Aorta (tissue), 5 donors: ENCODE measurements around the gene RTN4IP1. TPM values are rescaled to one million over a fixed set of nuclear protein-coding genes. Genes with fewer than 3 reads are reported as not detected.

Source experiments
- ATAC-seq: fragments of 200-7000 bp; cut with Tn5 transposase; one replicate; pipeline ENCODE4 v1.9.1; 2022; ENCODE audit warnings: moderate library complexity; ENCODE audit not compliant: low FRiP score
- DNase-seq, 2 donors: peaks; one replicate each; pipeline ENCODE4 v3.0.0-alpha.2; 2020
- H3K27ac ChIP-seq, 2 donors: one replicate each; pipeline ENCODE4 v1.5.1; 2013; ENCODE audit warnings: low read length in 2 of 2, mild to moderate bottlenecking in 2 of 2, moderate library complexity in 2 of 2, control low read depth in 1 of 2, inconsistent platforms in 1 of 2, low read depth in 1 of 2
- H3K27me3 ChIP-seq, 2 donors: one replicate each; pipeline ENCODE4 v1.6.1; 2013; ENCODE audit warnings: control low read depth in 1 of 2, low read length in 1 of 2, mild to moderate bottlenecking in 1 of 2, moderate library complexity in 1 of 2; ENCODE audit not compliant: insufficient read depth in 2 of 2, control insufficient read depth in 1 of 2
- H3K36me3 ChIP-seq, 2 donors: one replicate each; pipeline ENCODE4 v1.6.1; 2013; ENCODE audit warnings: control low read depth in 1 of 2, low read length in 1 of 2, mild to moderate bottlenecking in 1 of 2; ENCODE audit not compliant: insufficient read depth in 2 of 2, control insufficient read depth in 1 of 2
- H3K4me1 ChIP-seq, 2 donors: one replicate each; pipeline ENCODE4 v1.6.1; 2013; ENCODE audit warnings: low read length in 2 of 2, control low read depth in 1 of 2, mild to moderate bottlenecking in 1 of 2, moderate library complexity in 1 of 2; ENCODE audit not compliant: insufficient read depth in 2 of 2, control insufficient read depth in 1 of 2
- H3K4me3 ChIP-seq, 2 donors: one replicate each; pipeline ENCODE4 v1.5.1; 2013; ENCODE audit warnings: low read length in 2 of 2, control low read depth in 1 of 2, mild to moderate bottlenecking in 1 of 2
- H3K9me3 ChIP-seq: one replicate; pipeline ENCODE4 v1.6.1; 2013; ENCODE audit warnings: mild to moderate bottlenecking, low read length; ENCODE audit not compliant: control insufficient read depth
- WGBS, 2 donors: extraction: QIAGEN DNeasy Blood & Tissue Kit; methylation state at CpG; one replicate each; pipeline ENCODE4 v1.1.7; 2013; 5-methylcytosine and 5-hydroxymethylcytosine counted together
- intact Hi-C, 2 donors: fragments of 100-400 bp; cut with DNase I; formaldehyde crosslinking; loops; one replicate each; pipeline versions ENCODE4 v1.14.2 to v1.15.0; 2022
- polyA plus RNA-seq, 2 donors: library from polyadenylated mRNA; stranded (reverse); fragments of 200-250 nt; gene quantifications; one replicate each; pipeline ENCODE4 v1.2.3, GENCODE V29; 2013
- total RNA-seq, 2 donors: library from RNA; stranded (reverse); fragmentation: NEBNext Ultra II Directional; extraction: Animal tissue kit (Norgen Biotek cat#: 25700); gene quantifications; one replicate each; pipeline ENCODE4 v1.2.1, GENCODE V29; 2021
- donor health status: healthy with polysubstance abuse.
- donor health status: Bipolar disorder and iron deficiency.
- donor health status: DM: no; HTN: no; CAD: no.
- donor health status: DM: no; HTN: no; CAD: no.
- donor health status: DM: yes; HTN: yes; CAD: no.

Gene RTN4IP1
- total and polyA plus RNA-seq, 4 donors = 2.5 to 3.6 (median 3.1) TPM

- Histone ChIP-seq H3K27me3 (no peaks in the 10 kb centered on the region), H3K4me3 (no peak overlapping the region), H3K36me3 (no peaks in the 10 kb centered on the region), H3K9me3 (no peaks in the 10 kb centered on the region), H3K4me1 (no peaks in the 10 kb centered on the region), H3K27ac (no peak overlapping the region)
- 87 to 92% methylated on average over 3 of the region's 3 CpGs for WGBS, 2 donors
- intact Hi-C loops = no loop called here
- DNase-seq (no peak), ATAC-seq (no peak)
Observed at GRCh38 chr6:106529438-106529837, 99.9 kb downstream of the RTN4IP1 start.

- intact Hi-C loops = no loop called here
- ATAC-seq (no peak), DNase-seq (no peak)
- no peak overlapping the region for H3K4me3 ChIP-seq
- 79 to 81% methylated on average over 2 of the region's 2 CpGs for WGBS, 2 donors
- H3K36me3 ChIP-seq = no peaks in the 10 kb centered on the region
- no peaks in the 10 kb centered on the region for H3K27me3 ChIP-seq
- no peak overlapping the region for H3K27ac ChIP-seq
- H3K4me1 ChIP-seq = no peaks in the 10 kb centered on the region
- H3K9me3 ChIP-seq = no peaks in the 10 kb centered on the region
Observed at GRCh38 chr6:106528521-106528920, 100.8 kb downstream of the RTN4IP1 start.

- intact Hi-C loops = no loop called here
- no peaks in the 10 kb centered on the region for H3K4me1 ChIP-seq
- H3K36me3 ChIP-seq = no peaks in the 10 kb centered on the region
- WGBS, 2 donors = 52 to 59% methylated on average over 3 of the region's 3 CpGs
- no peak for DNase-seq
- H3K27me3 ChIP-seq = no peaks in the 10 kb centered on the region
- H3K9me3 ChIP-seq = no peaks in the 10 kb centered on the region
- ATAC-seq = no peak
- no peak overlapping the region for H3K27ac ChIP-seq
- H3K4me3 ChIP-seq = no peak overlapping the region
Observed at GRCh38 chr6:106527979-106528378, 101.3 kb downstream of the RTN4IP1 start.

GRCh38 chr6:106527117-106527516, 102.2 kb downstream of the RTN4IP1 start:
- no peaks in the 10 kb centered on the region for H3K27me3 ChIP-seq
- ATAC-seq (no peak), DNase-seq (no peak)
- no peak overlapping the region for H3K27ac ChIP-seq
- H3K9me3 ChIP-seq = no peaks in the 10 kb centered on the region
- no peak overlapping the region for H3K4me3 ChIP-seq
- intact Hi-C loops = no loop called here
- no peaks in the 10 kb centered on the region for H3K36me3 ChIP-seq
- H3K4me1 ChIP-seq = no peaks in the 10 kb centered on the region
- 56 to 66% methylated on average over 2 of the region's 2 CpGs for whole genome bisulfite sequencing, 2 donors

GRCh38 chr6:106525882-106526275, 103.4 kb downstream of the RTN4IP1 start:
- Histone ChIP-seq H3K4me1 (no peaks in the 10 kb centered on the region), H3K27me3 (no peaks in the 10 kb centered on the region), H3K36me3 (no peaks in the 10 kb centered on the region), H3K4me3 (no peak overlapping the region), H3K9me3 (no peaks in the 10 kb centered on the region), H3K27ac (no peak overlapping the region)
- intact Hi-C loops = no loop called here
- no peak for ATAC-seq
- DNase-seq = no peak
- 87 to 94% methylated on average over 1 of the region's 1 CpG for WGBS, 2 donors

- Histone ChIP-seq H3K36me3 (no peaks in the 10 kb centered on the region), H3K4me1 (no peaks in the 10 kb centered on the region), H3K27ac (no peak overlapping the region), H3K4me3 (no peak overlapping the region), H3K9me3 (no peaks in the 10 kb centered on the region), H3K27me3 (no peaks in the 10 kb centered on the region)
- intact Hi-C loops = no loop called here
- ATAC-seq (no peak), DNase-seq (no peak)
- 36 to 40% methylated on average over 7 of the region's 7 CpGs for WGBS, 2 donors
Observed at GRCh38 chr6:106525107-106525881, 104.0 kb downstream of the RTN4IP1 start.

- no peak overlapping the region for H3K27ac ChIP-seq
- no peaks in the 10 kb centered on the region for H3K9me3 ChIP-seq
- no peak overlapping the region for H3K4me3 ChIP-seq
- H3K4me1 ChIP-seq = no peaks in the 10 kb centered on the region
- no peak for ATAC-seq
- no peak for DNase-seq
- no peaks in the 10 kb centered on the region for H3K36me3 ChIP-seq
- intact Hi-C loops = no loop called here
- no peaks in the 10 kb centered on the region for H3K27me3 ChIP-seq
- 72 to 74% methylated on average over 6 of the region's 6 CpGs for WGBS, 2 donors
Observed at GRCh38 chr6:106522562-106523250, 106.6 kb downstream of the RTN4IP1 start.
